GM19438 (cell line): Measurements from ENCODE around the gene CCR5.

Experiments
- ATAC-seq: cut with Tn5 transposase; IDR thresholded peaks from one replicate; pipeline ENCODE4 v1.9.1; 2021; ENCODE audit warnings: low read depth; ENCODE audit not compliant: unreplicated experiment

Gene CCR5

GRCh38 chr3:46356909-46357308, 13.8 kb upstream of the CCR5 start:
- no peak for ATAC-seq

DNA sequence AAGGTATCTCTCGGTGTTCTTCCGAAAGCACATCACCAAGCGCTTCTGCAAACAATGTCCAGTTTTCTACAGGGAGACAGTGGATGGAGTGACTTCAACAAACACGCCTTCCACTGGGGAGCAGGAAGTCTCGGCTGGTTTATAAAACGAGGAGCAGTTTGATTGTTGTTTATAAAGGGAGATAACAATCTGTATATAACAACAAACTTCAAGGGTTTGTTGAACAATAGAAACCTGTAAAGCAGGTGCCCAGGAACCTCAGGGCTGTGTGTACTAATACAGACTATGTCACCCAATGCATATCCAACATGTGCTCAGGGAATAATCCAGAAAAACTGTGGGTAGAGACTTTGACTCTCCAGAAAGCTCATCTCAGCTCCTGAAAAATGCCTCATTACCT, 12.3 kb upstream of the CCR5 start:
- ATAC-seq: no peak

GRCh38 chr3:46359733-46360493, 10.8 kb upstream of the CCR5 start:
- no peak for ATAC-seq

DNA sequence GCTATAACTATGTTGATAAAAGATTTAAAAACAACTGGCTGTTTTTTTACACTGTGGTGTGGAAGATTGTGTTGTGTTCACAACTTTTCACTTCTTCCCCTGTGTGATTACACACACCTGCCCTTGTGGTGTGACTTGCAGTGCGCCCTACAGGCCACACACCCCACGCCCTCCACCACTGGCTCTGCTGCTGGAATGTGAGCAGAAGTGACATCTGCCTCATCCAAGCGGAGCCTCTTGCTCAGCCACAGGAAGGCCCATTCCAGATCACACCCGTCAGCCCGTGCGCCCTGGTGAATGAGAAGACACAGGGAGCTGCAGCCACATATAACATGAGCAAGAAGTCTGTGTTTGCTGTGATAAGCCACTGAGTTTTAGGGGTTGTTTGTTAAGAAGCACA, 9.8 kb upstream of the CCR5 start:
- ATAC-seq: no peak

- ATAC-seq: no peak
Measured at GRCh38 chr3:46361408-46362283, 9.1 kb upstream of the CCR5 start.

- ATAC-seq: no peak
Measured at GRCh38 chr3:46365041-46365440, 5.7 kb upstream of the CCR5 start.

- no peak for ATAC-seq
Measured at GRCh38 chr3:46365737-46366524, 4.8 kb upstream of the CCR5 start.

GRCh38 chr3:46367811-46368210, 2.9 kb upstream of the CCR5 start:
- no peak for ATAC-seq

- ATAC-seq: no peak
Measured at GRCh38 chr3:46368569-46368968, 2.2 kb upstream of the CCR5 start.

GRCh38 chr3:46369151-46369550, 1.6 kb upstream of the CCR5 start:
- no peak for ATAC-seq

GRCh38 chr3:46369675-46370132, 1.0 kb upstream of the CCR5 start:
- no peak for ATAC-seq

- no peak for ATAC-seq
Measured at GRCh38 chr3:46371519-46372340, 984 bp downstream of the CCR5 start.

DNA sequence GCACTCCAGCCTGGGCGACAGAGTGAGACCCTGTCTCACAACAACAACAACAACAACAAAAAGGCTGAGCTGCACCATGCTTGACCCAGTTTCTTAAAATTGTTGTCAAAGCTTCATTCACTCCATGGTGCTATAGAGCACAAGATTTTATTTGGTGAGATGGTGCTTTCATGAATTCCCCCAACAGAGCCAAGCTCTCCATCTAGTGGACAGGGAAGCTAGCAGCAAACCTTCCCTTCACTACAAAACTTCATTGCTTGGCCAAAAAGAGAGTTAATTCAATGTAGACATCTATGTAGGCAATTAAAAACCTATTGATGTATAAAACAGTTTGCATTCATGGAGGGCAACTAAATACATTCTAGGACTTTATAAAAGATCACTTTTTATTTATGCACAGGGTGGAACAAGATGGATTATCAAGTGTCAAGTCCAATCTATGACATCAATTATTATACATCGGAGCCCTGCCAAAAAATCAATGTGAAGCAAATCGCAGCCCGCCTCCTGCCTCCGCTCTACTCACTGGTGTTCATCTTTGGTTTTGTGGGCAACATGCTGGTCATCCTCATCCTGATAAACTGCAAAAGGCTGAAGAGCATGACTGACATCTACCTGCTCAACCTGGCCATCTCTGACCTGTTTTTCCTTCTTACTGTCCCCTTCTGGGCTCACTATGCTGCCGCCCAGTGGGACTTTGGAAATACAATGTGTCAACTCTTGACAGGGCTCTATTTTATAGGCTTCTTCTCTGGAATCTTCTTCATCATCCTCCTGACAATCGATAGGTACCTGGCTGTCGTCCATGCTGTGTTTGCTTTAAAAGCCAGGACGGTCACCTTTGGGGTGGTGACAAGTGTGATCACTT, 2.0 kb downstream of the CCR5 start:
- no peak for ATAC-seq

DNA sequence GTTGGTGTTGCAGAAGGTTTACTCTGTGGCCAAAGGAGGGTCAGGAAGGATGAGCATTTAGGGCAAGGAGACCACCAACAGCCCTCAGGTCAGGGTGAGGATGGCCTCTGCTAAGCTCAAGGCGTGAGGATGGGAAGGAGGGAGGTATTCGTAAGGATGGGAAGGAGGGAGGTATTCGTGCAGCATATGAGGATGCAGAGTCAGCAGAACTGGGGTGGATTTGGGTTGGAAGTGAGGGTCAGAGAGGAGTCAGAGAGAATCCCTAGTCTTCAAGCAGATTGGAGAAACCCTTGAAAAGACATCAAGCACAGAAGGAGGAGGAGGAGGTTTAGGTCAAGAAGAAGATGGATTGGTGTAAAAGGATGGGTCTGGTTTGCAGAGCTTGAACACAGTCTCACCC, 4.0 kb downstream of the CCR5 start:
- no peak for ATAC-seq

DNA sequence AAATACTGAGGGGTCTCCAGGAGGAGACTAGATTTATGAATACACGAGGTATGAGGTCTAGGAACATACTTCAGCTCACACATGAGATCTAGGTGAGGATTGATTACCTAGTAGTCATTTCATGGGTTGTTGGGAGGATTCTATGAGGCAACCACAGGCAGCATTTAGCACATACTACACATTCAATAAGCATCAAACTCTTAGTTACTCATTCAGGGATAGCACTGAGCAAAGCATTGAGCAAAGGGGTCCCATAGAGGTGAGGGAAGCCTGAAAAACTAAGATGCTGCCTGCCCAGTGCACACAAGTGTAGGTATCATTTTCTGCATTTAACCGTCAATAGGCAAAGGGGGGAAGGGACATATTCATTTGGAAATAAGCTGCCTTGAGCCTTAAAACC, 4.5 kb downstream of the CCR5 start:
- no peak for ATAC-seq

- no peak for ATAC-seq
Measured at GRCh38 chr3:46375814-46376213, 5.1 kb downstream of the CCR5 start.

DNA sequence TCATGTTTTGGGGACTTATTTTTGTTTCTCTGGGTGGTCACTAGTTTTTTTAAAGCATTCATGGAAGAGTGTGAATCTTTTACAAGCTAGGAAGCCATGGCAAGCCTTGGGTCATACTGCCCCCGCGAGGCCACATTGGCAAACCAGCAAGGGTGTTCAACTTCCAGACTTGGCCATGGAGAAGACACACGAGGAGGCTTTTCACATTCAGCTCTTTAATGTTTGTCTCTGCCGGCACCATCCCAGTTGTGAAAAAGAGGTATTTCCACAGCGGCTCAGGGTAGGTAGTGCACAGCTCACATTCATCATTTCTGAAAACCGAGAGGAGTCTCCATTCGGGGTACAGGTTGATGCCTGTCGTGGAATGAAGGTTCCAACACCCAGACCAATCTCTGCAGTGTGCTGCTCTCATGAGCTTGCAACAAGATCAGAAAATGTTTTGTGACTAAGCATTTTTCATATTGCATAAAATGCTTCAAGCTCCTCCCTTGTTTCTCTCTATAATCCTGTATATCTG, 7.7 kb downstream of the CCR5 start:
- ATAC-seq: no peak

GRCh38 chr3:46380471-46381221, 9.9 kb downstream of the CCR5 start:
- ATAC-seq: no peak
